HG02938 (cell line): Measurements from ENCODE around the gene NUDT16L1.
A peak's percentile ranks its signal among the peaks of the same experiment; 100 is the strongest.

Source experiments
- ATAC-seq: cut with Tn5 transposase; IDR thresholded peaks from one replicate; pipeline ENCODE4 v1.9.1; 2021; ENCODE audit warnings: mild to moderate bottlenecking, moderate library complexity; ENCODE audit not compliant: unreplicated experiment

The NUDT16L1 gene

GRCh38 chr16:4682084-4682591, 11.2 kb upstream of the NUDT16L1 start:
- ATAC-seq = no peak

GRCh38 chr16:4682616-4683254, 10.6 kb upstream of the NUDT16L1 start:
- ATAC-seq = no peak

- ATAC-seq = no peak
Observed at GRCh38 chr16:4683255-4684057, 9.9 kb upstream of the NUDT16L1 start.

GRCh38 chr16:4684058-4684715, 9.2 kb upstream of the NUDT16L1 start:
- ATAC-seq = no peak

GRCh38 chr16:4684763-4685162, 8.6 kb upstream of the NUDT16L1 start:
- ATAC-seq = no peak

GRCh38 chr16:4685292-4685691, 8.1 kb upstream of the NUDT16L1 start:
- ATAC-seq = no peak

GRCh38 chr16:4685776-4686496, 7.4 kb upstream of the NUDT16L1 start:
- no peak for ATAC-seq

GRCh38 chr16:4686497-4687210, 6.7 kb upstream of the NUDT16L1 start:
- ATAC-seq = no peak

- ATAC-seq = no peak
Observed at GRCh38 chr16:4687416-4687815, 5.9 kb upstream of the NUDT16L1 start.

GRCh38 chr16:4687946-4688673, 5.3 kb upstream of the NUDT16L1 start:
- no peak for ATAC-seq

GRCh38 chr16:4688674-4689045, 4.7 kb upstream of the NUDT16L1 start:
- ATAC-seq = no peak

GRCh38 chr16:4689091-4689671, 4.2 kb upstream of the NUDT16L1 start:
- ATAC-seq = no peak

GRCh38 chr16:4689864-4690704, 3.3 kb upstream of the NUDT16L1 start:
- no peak for ATAC-seq

GRCh38 chr16:4690946-4691665, 2.3 kb upstream of the NUDT16L1 start:
- no peak for ATAC-seq

- ATAC-seq = no peak
Observed at GRCh38 chr16:4691666-4692412, 1.5 kb upstream of the NUDT16L1 start.

- peak; percentile 20 for ATAC-seq
Observed at GRCh38 chr16:4692460-4693295, 684 bp upstream of the NUDT16L1 start.
